GM18498 (cell line): ENCODE data around the gene CYP26A1.
A peak's percentile ranks its signal among the peaks of the same experiment; 100 is the strongest.

Experiments
- ATAC-seq: cut with Tn5 transposase; IDR thresholded peaks from one replicate; pipeline ENCODE4 v1.9.1; 2021; ENCODE audit warnings: mild to moderate bottlenecking, moderate library complexity; ENCODE audit not compliant: unreplicated experiment

Gene CYP26A1

GRCh38 chr10:93073539-93074146 is at the start of gene CYP26A1:
TSS of gene CYP26A1 (plus strand) at chr10:93073893. CDS start at chr10:93073935, 42 bp downstream.
- no peak for ATAC-seq

GRCh38 chr10:93026072-93026471 is 47.6 kb upstream of the CYP26A1 start:
- ATAC-seq = no peak

- ATAC-seq = no peak
Measured at GRCh38 chr10:93027508-93027907, 46.2 kb upstream of the CYP26A1 start.

DNA sequence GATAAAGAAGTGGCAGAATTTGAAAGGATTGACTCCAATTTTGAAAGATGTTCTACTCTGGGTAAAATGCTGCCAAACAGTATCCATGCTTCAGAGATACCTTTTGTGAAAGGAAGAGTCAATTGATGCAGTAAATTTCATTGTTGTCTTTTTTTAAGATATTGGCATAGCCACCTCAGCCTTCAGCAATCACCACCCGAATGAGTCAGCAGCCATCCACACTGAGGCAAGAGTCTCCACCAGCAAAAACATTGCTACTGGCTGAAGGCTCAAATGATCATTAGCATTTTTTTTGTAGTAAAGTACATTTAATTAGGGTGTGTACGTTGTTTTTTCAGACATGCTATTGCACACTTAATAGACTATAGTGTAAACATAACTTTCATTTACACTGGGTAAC is 44.8 kb upstream of the CYP26A1 start:
- ATAC-seq = no peak

DNA sequence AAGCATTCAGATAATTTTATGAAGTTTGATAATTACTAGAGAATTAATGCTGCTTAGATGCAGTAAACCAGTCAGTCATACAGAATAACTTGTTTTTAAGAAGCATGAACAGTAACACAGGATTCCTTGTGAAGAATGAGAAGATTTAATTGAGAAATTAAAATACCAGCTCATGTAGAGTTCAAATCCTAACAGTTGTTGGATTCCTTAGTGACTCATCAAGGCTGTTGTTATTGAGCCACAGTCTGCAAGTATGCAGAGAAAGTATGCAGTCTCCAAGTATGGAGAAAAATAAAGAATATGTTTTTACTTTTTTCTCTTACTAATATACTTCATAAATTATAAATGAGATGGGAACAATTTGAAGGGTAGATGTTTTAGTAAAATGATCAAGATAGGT is 43.3 kb upstream of the CYP26A1 start:
- ATAC-seq = no peak

DNA sequence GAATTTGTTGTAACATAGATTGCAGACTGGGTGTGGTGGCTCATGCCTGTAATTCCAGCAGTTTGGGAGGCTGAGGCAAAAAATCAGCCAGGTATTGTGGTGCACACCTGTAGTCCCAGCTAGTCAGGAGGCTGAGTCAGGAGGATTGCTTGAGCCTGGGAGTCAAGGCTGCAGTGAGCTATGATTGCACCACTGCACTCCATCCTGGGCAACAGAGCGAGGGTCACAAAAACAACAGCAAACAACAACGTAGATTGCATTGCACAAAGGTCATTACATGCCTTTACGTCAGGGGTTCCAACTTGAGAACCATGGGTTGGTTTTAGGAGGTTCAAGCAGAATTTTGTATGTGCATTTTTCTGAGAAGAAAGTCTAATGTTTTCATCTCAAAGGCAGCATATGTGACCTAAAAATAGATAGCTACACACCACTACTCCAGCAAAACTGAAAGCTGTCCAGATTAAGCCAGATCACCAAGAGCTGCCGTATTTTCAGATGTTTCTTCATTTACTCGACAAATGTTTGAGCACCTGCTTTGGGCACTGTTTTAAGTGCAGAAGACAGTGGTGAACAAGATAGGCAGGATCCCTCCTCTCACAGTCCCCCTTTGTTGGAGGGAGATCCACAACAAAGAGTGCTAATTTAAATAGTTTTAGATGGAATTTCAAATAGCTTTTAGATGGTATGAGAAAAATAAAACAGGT is 41.4 kb upstream of the CYP26A1 start:
- ATAC-seq = no peak

DNA sequence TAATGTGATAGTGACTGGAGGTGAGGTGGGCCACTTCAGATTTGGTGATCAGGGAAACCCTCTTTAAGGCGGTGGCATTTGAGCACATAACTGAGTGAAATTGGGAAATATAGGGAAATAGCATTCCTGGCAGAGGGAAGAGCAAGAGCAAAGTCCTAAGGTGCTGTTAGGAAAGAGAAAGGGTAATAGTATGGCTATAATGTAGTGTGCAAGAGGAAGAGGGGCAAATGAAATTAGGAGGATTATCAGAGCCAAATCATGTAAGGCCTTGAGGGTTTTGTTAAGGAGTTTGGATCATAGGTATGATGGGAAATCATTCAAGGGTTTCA is 40.9 kb upstream of the CYP26A1 start:
- no peak for ATAC-seq

DNA sequence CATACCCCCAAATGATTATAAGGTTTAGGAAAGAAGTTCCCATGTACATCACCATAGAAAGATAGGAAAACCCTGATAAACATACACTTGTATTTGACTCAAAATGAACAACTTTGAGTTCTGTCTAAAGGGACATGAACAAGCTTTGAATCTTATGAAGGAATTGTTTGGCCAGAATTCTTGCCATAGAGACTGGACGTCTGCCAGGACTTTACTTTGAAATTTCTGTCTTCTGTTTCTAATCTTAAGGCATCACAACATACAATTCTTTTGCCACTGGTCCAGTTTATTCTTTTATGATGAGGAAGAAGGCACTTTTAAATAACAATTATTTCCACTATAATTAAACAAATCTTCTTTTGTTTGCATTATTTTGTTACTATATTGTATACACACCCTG is 39.3 kb upstream of the CYP26A1 start:
- ATAC-seq = no peak

GRCh38 chr10:93039110-93039509 is 34.6 kb upstream of the CYP26A1 start:
- no peak for ATAC-seq

- ATAC-seq = no peak
Measured at GRCh38 chr10:93039721-93040120, 34.0 kb upstream of the CYP26A1 start.

GRCh38 chr10:93054486-93054885 is 19.2 kb upstream of the CYP26A1 start:
- ATAC-seq = no peak

GRCh38 chr10:93058139-93058538 is 15.6 kb upstream of the CYP26A1 start:
- no peak for ATAC-seq

DNA sequence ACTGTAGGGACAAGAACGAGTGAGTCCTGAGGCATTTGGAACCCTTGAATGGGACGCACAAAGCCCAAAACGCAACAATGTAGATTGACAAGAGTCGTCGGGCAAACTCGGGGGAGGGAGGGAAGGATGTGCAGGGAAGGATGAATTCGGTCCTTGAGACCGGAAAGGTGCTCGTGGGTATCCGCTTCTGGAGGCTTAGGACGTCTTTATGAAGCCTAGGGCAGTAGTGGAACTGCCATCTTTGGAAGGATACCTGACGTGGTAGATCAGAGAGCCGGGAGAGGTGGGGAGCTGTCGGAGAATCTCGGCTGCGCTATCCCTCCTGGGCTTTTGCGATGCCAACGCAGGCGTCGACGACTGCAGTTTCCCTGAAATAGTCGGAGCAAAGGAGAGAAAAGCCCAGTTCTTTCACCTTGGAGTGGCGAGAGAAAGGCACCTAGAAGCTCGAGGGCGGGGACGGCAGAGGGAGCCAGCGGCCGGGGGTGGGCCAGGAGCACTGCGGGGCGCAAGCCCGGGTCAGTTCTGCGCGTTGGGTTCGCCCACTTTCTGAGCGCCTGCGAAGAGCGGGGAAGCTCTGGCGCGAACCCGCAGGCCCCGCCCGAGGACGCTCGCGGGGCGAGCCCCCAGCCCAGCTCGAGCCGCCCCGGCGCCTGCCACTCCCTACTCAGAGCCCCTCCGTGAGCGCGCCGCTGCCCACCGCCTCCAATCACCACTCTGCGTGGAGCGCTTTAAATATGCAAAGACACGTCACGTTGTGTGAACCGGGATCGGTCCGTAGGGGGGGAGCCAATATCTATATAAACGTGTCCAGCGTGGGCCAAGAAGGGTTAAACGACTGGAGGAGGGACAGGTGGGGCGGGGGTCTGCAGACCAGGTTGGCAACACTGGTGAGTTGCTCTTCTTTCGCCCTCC is 13.5 kb upstream of the CYP26A1 start, which contains the start of gene CYP26C1:
CYP26C1 (plus strand) TSS at position 824 of the 912 bp plus-strand sequence. CDS start 466 bp downstream, outside the sequence.
- ATAC-seq = no peak

GRCh38 chr10:93060887-93061593 is 12.7 kb upstream of the CYP26A1 start:
- no peak for ATAC-seq

DNA sequence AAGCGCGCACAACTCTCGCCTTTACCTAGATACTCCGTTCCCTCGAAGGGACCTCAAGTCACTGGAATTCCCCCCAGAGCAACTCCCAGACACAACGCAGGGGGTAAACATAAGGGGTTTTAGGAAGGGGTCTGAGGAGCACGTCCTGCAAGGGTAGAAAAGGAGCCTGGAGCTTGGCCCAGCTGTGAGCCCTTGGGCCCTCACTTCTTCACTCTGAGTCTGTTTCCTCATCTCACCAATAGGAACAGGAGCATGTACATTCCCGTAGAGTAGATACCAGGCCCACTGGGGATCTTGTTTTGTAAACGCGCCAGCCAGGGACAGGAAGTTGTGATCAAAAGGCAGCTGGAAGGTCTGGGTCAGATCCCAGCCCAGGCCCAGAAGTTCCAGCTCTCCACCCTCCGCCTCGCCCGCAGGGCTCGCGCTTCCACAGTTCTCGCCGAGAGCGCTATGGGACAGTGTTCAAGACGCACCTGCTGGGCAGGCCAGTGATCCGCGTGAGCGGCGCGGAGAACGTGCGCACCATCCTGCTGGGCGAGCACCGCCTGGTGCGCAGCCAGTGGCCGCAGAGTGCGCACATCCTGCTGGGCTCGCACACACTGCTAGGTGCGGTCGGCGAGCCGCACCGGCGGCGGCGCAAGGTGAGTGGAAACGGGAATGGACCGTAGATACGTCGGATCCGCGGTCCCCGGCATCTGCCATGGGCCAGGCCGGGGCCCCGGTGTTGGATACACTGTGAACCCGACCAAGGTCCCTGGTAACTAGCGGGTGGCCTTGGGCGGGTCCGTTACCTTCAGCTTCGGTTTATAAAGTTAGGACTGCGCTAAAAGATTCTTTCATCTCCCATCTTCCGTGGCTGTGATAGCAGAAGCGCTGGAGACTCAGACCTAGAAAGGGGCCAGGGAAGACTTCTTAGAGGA is 11.8 kb upstream of the CYP26A1 start:
- ATAC-seq = peak; percentile 22

- peak; percentile 69 for ATAC-seq
Measured at GRCh38 chr10:93062514-93063143, 11.1 kb upstream of the CYP26A1 start.

GRCh38 chr10:93063144-93063976 is 10.3 kb upstream of the CYP26A1 start:
- ATAC-seq = no peak

DNA sequence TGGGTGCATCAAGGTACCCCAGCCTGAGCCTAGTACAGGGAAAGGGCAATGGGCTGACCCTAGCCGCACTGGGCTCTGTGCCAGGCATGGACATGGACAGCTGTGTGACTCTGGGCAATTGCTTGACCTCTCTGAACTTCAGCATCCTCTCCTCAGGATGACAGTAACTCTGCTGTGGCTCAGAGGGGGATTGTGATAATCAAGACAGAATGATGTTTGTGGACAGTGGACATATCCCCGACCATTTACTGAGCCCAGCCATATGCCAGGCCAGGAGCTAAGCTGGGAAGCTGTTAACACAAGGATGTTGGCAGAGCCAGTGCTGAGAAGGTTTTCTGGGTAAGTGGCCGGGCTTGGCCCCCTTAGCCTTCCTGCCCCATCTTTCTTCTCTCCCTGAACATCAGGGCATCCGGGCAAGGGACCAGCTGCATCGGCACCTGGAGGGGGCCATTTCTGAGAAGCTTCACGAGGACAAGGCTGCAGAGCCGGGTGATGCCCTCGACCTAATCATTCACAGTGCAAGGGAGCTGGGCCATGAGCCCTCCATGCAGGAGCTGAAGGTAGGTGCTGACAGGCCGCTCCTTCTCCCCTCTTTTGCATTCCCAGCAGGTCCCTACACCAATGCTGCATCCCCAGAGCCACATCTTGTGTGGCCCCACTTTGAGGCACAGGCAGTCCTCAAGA is 9.6 kb upstream of the CYP26A1 start:
- no peak for ATAC-seq
